ENCODE data around the gene NDFIP2.

DNA sequence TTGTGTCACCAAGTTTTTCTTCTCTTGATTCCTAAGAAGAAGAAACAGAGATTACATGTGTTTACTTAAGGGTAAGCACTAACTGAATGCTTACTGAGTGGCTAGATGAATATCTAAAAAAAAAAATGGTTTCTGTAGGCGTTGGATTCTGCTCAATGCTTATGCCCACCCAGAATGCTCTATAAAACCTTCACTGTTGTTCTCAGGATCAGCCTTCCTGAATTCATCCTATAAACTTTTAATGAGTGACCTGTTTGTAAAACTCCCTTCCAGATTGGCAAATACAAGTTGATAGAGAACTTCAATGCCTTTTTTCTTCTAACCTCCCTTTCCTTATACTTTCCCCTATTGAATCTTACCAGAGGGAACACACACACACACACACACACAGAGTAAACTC lies 90.2 kb downstream of the NDFIP2 start:
- TF ChIP-seq, protein P1, sequence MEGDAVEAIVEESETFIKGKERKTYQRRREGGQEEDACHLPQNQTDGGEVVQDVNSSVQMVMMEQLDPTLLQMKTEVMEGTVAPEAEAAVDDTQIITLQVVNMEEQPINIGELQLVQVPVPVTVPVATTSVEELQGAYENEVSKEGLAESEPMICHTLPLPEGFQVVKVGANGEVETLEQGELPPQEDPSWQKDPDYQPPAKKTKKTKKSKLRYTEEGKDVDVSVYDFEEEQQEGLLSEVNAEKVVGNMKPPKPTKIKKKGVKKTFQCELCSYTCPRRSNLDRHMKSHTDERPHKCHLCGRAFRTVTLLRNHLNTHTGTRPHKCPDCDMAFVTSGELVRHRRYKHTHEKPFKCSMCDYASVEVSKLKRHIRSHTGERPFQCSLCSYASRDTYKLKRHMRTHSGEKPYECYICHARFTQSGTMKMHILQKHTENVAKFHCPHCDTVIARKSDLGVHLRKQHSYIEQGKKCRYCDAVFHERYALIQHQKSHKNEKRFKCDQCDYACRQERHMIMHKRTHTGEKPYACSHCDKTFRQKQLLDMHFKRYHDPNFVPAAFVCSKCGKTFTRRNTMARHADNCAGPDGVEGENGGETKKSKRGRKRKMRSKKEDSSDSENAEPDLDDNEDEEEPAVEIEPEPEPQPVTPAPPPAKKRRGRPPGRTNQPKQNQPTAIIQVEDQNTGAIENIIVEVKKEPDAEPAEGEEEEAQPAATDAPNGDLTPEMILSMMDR (conservative IDR thresholded peaks at IDR 0.05 in 1 of 2, IDR thresholded peaks at IDR 0.05 in 1 of 2; ENCODE audit: extremely low read depth in 1 of 2, insufficient read depth in 1 of 2, low read depth in 1 of 2, low read length in 2 of 2): no peak
- no peak for TF ChIP-seq EZH2 (IDR thresholded peaks at IDR 0.05; ENCODE audit: borderline replicate concordance, low read length)
